Measurements from ENCODE around the gene EBF3. TPM values are rescaled to one million over a fixed set of nuclear protein-coding genes. Genes with fewer than 3 reads are reported as not detected.

Gene EBF3, protein sequence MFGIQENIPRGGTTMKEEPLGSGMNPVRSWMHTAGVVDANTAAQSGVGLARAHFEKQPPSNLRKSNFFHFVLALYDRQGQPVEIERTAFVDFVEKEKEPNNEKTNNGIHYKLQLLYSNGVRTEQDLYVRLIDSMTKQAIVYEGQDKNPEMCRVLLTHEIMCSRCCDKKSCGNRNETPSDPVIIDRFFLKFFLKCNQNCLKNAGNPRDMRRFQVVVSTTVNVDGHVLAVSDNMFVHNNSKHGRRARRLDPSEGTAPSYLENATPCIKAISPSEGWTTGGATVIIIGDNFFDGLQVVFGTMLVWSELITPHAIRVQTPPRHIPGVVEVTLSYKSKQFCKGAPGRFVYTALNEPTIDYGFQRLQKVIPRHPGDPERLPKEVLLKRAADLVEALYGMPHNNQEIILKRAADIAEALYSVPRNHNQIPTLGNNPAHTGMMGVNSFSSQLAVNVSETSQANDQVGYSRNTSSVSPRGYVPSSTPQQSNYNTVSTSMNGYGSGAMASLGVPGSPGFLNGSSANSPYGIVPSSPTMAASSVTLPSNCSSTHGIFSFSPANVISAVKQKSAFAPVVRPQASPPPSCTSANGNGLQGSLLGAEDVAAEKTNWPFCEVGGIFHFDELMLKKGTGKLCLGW
- polyA plus RNA-seq: 12.1 and 16.4 TPM in 2 replicates

DNA sequence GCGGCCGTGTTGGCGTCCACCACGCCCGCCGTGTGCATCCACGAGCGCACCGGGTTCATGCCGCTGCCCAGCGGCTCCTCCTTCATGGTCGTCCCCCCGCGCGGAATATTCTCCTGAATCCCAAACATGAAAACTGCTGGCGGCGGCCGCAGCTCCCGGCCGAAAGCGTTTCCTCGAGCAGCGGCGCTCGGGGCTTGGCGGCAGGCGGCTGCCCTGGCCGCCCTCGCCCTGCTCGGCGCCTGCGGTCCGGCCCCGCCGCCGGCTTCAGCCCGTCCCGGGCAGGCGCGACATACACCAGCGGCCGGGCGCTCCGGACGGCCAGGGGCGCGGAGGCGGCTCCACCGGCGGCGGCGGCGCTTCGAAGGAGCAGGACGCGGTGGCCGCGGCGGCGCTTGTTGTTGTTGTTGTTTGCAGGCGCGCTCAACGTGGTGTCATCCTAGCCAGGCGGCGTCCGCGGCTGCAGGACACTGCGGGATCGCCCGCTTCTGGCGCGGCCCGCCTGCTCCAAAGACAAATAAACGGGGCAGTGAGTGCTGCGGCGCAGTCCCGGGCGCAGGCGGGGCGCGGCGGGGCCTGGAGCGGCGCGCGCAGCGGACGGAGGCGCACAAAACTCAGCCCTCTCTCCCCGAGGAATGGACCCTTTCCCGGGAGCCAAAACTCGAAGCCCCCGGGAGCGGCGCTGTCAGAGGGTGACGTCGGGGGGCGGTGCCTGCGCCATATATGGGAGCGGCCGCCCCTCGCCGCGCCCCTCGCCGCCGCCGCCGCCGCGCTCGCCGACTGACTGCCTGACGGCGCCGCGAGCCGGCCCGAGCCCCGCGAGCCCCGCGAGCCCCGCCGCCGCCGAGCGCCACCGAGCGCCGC is at the start of gene EBF3:
Gene EBF3 (minus strand): TSS at position 634 of the 861 bp plus-strand sequence. CDS start 506 bp downstream, at position 128.

Other genes with a start within 250 kb of the EBF3 start
- gene C10orf143, start 146.6 kb upstream of the EBF3 start, polyA plus RNA-seq: 0.17 and 0.32 TPM in 2 replicates
- 62.0 and 76.3 TPM in 2 replicates for gene GLRX3, start 172.1 kb upstream of the EBF3 start, polyA plus RNA-seq

Data from Purkinje cell (primary cell).